NAMALWA (cell line): ENCODE measurements around the gene GABRB3.

Experiments
- DNase-seq: peaks from one replicate; pipeline ENCODE4 v3.0.0-alpha.2; 2015; ENCODE audit warnings: low spot score

The GABRB3 gene

DNA sequence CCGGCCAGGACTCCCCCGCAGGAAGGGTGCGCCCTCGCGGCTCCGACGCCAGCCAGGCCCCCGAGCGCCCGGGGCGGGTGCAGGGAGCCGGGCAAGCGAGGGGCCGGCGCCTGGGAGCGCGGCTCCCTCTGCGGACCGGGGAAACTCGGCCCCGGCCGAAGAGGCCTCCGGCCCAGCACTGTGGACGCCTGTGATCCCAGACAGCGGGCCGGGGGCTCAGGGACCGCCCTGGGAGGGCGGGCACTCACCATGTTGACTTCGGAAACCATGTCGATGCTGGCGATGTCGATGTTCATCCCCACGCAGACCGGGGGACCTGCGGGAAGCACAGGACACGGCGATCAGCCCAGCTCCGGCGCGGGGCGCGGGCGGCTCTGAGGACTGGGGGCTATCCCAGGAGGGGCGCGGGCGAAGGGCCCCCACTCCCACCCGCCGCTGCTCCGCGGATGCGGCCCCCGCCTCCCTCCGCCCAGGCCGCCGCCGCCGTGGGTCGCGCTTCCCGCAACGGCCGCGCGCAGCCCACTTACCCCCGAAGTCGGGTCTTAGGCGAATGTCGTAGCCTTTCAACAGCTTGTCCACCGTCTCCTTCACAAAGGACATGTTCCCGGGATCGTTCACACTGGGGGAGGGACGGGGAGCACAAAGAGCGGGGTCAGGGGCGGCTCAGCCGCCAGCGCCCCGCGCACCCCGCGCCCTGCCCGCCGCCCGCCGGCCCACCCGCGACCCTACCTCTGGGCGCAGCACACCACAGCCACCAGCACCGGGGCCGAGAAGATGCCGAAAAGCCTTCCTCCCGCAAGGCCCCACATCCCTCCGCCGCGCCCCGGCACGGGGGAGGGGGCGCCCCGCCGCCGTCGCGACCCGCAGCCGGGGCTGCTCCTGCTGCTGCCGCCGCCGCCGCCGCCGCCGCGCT, at the start of gene GABRB3:
Gene GABRB3, minus strand, starts transcription at position 913 of the 913 bp plus-strand sequence.
- no peak for DNase-seq

- no peak for DNase-seq
Observed at GRCh38 chr15:26807517-26808427, 34.9 kb upstream of the GABRB3 start.

- no peak for DNase-seq
Observed at GRCh38 chr15:26806574-26806973, 33.7 kb upstream of the GABRB3 start.

DNA sequence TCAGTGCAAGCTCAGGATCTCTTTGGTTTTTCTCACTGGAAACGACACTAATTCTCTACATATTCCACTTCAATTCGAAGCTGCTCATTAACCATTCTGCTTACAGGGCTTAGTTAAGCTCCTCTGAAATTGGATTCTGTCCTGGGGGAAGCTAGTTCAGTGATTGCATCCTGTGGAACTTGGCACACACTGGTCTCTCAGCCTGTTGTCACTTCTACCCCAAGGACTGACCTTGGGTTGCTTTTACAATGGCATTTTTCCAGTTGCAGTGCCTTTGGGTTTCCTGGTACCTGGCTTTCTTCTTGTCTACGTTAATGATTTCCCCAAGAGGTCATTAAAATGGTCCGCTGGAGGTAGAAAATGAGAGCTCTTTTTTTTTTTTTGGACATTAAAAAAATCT, 33.3 kb upstream of the GABRB3 start:
- no peak for DNase-seq

DNA sequence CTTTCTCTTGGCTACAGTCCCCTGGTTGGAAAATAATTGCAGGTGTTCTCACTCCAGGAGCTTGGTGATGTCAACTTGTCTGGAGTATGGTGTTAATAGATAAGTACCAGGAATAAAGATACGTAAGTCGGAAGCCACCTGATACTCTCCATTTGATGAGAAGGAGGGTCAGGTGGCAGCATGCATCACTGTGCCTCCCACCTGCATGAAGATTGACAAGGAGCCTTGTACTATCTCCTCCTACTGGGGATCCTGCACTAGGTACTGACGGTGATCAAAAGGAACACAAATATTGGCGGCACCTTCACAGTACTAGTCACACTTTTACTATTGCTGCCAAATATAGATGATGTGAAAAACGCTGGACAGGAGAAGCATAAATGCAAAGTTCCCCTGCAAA, 32.6 kb upstream of the GABRB3 start:
- no peak for DNase-seq

DNA sequence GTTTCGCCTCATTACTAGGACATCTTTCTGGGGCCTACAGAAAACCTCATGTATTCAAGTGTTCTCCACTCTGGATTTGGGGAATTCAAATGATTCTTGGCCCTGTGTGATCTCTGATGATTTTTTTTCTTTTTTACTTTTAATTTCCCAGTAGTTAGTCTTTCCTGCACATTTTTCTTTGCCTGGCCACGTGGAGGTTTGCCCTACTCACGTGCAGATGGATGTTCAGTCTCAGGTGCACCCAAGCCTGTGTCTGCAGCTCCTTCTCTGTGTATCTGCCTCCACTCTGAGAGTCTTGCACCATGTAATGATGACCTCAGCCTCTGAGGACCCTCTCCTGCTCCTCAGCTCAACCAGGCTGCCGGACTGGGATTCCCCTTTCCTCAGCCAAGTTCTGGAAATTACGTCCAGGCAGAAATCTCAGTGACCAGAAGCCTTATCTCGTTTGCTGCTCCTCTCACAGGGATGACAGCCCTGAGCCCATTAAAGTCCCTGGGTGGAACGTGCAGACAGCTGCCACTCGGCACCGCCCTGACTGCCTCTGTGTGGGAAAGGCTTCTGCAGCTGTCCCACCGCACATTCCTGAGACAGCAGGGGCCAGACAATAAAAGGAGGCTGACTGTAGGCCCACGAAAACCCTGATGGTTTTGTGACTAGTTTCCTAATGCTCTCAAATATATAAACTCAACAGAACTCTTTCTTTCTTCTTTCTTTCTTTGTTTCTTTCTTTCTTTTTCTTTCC, 31.4 kb upstream of the GABRB3 start:
- DNase-seq = no peak

- DNase-seq = peak; percentile 20
Observed at GRCh38 chr15:26790118-26790517, 17.3 kb upstream of the GABRB3 start.

- DNase-seq = no peak
Observed at GRCh38 chr15:26781816-26782215, 8.9 kb upstream of the GABRB3 start.

- DNase-seq = no peak
Observed at GRCh38 chr15:26773917-26774316, 1.1 kb upstream of the GABRB3 start.

- DNase-seq = no peak
Observed at GRCh38 chr15:26773067-26773877, 406 bp upstream of the GABRB3 start.

GRCh38 chr15:26771578-26772153, 1.2 kb downstream of the GABRB3 start:
- DNase-seq = no peak

GRCh38 chr15:26771168-26771567, 1.7 kb downstream of the GABRB3 start:
- DNase-seq = no peak

DNA sequence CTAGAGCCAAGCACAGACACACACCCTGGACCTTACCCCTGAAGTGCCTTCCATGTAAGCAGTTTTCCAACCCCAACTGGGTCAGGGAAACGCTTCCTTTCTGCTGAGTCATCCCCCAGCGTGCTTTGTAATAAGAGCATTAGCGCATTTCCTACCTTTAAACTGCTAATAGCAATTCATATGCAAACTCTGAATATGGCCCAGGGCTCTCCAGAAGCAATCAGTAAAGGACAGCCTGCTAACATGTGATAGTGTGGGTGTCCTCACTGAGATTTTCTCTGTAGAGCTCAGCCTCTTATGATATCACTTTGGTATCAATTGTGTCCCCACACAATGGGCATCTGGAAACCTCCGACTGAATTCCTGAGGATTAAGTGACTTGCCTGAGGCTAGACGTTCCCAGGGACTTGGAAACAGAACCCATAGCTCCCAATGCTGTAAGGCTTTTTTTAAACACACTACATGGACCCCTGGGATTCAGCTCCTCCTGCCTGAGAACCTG, 5.6 kb downstream of the GABRB3 start:
- no peak for DNase-seq

- DNase-seq = no peak
Observed at GRCh38 chr15:26766262-26766661, 6.6 kb downstream of the GABRB3 start.

- DNase-seq = no peak
Observed at GRCh38 chr15:26759986-26760385, 12.9 kb downstream of the GABRB3 start.

DNA sequence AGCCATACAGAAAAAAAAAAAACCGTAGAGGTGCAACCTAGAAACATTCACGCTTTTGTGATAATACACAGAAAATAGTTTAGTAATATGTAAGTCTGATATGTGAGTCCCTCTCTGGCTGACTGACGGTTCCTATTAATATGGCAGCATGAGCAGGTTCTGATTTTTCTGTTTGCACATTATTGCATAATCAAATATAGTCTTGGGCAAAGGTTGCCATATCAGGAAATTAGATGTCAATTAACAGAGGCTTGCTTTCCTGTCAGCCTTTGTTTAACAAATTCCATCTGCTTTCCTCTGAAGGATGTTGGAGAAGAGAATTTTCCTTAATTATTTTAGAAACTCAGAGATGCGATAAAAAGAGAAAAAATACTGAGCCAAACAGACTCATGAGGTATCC, 14.8 kb downstream of the GABRB3 start:
- no peak for DNase-seq

- DNase-seq = no peak
Observed at GRCh38 chr15:26757141-26757540, 15.7 kb downstream of the GABRB3 start.

DNA sequence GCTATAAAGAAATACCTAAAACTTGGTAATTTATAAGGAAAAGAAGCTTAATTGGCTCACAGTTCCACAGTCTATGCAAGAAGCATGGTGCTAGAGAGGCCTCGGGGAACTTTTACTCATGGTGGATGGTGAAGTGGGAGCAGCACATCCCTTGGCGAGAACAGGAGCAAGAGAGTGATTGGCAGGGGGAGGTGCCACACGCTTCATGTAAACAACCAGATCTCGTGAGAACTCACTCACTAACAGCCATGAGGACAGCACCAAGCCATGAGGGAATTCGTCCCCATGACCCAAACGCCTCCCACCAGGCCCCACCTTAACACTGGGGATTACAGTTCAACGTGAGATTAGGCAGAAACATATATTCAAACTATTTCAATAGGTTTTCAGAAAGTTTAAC, 28.0 kb downstream of the GABRB3 start:
- no peak for DNase-seq

GRCh38 chr15:26739791-26740190, 33.1 kb downstream of the GABRB3 start:
- no peak for DNase-seq

DNA sequence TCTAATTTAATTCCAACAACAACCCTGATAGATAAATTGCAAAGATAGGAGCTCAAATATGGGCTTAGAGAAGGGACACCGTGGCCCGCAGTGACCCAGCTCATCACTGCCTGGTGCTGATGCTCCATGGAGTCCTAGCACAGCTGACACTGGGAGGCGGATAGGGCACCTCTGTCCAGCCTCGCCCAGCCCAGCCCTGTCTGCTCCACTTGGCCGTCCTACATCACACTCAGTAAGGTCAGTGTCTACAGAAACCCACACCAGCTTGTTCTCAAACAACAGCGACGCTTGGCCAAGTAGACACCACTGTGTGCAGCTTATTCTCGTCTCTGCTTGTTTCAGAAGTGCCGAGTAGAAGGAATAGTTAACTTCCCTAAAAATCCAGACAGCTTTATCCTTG, 33.9 kb downstream of the GABRB3 start:
- no peak for DNase-seq
